ENCODE data around the gene UBE2E2. TPM values are rescaled to one million over a fixed set of nuclear protein-coding genes. Genes with fewer than 3 reads are reported as not detected.
"Not testable (repeated sequence)": the region's sequence is repeated elsewhere in the genome, so short reads cannot be mapped to it uniquely, and the experiment has no call there.

UBE2E2 gene
- total RNA-seq, 1 donor from 2014 or later = 54.2 TPM

DNA sequence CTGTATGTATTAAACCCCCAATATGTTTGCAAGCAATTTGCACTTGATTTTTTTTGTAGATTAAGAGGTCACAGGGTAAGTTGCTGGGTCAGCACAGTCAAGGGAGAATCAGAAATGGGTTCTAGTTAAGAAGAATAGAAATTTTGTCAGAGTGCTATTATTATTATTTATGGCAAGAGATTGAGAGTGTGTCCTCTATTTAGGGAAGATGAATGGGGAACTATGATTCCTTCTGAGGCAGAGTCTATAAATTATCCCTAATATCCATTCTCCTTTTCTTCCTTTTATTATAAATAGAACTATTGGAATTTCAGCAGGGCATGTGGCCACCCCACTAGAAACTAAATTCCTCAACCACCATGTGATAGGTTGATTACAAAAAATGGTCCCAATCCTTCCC lies 392.7 kb downstream of the UBE2E2 start:
- FAIRE-seq (no peak), DNase-seq (ENCODE audit: low spot score in 2 of 2) (no peak)

DNA sequence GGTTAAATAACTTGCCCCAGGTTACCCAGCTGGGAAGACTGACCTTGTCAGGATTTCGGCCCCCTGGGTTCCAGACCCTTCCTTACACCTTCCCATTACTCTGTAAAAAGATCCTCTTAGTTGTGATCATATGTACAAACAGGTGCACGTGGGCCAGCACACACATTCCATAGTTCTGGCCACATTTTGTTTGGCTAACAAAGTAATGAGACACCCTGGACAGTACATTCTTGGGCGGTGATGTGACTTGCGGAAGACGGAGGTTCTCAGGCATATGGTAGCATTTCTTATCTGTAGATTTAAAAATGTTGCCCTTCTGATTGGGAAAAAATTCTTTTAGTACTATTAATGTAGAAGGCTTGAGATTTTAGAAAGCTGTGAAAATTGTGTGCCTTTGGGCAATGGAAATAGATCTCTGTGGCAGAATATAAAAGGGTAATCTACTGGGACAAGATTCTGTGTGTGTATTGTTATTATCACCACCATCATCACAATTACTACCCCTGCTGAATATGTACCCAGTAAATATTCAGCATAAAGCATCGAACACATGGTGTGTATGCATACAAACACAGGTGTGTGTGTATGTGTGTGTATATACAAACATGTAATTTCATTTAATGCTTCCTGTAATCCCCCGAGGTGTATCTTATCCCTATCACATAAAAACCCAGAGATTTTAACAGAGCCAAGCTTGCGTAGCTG lies 397.2 kb downstream of the UBE2E2 start:
- FAIRE-seq (no peak), DNase-seq (ENCODE audit: low spot score in 2 of 2) (no peak)

DNA sequence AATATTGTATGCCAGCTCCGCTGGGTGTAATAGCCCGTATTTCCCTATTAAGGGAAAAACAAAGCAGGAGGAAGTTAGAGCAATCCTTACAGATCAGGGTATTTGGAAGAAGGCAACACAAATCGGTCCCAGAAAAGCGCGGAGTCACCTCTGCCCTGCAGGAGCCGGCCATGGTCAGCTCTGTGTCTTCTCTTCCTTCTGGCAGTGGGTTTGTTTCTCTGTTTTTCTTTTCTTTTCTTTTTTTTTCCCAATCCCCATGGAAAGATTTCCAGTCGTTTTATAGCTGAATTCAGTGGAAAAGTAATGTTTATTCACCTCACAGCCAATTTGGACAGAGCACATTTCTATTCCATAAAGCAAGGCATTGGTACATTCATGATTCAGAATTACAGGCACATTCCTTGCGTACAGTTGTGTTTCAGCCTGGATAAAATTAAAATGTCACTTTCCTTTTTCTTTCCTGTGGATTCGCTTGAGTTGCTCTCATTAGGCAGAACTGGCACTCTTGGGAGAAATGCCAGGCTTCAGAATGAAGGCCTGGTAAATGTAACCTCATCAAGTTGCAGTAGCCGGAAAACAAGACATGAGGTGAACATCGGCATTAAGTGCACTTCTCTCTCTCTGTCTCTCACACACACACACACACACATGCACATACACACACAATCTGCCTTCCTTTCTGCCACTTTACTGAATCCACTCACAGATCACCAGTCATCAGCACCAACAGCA lies 398.1 kb downstream of the UBE2E2 start:
- no peak for DNase-seq (ENCODE audit: low spot score in 2 of 2)
- FAIRE-seq = no peak

DNA sequence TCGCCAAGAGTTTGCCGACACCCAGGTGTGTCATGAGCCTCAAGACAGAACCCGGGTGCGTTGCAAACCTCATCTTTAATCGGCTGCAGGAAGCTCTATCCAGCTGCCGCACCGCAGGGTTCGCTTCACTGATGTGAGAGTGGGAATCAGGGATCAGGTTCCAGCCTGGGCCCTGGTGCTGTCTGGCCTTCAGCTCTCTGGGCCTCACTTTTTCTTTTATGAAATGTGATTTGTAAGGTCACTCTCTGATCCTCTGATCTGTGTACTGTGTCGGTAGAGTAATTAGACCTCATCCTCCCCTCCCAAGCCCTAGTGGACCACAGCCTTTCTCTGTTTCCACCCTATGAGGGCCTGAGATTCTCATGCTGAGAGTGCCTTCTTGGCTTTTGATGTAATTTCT lies 399.8 kb downstream of the UBE2E2 start:
- DNase-seq (ENCODE audit: low spot score in 2 of 2) = no peak
- no peak for FAIRE-seq

DNA sequence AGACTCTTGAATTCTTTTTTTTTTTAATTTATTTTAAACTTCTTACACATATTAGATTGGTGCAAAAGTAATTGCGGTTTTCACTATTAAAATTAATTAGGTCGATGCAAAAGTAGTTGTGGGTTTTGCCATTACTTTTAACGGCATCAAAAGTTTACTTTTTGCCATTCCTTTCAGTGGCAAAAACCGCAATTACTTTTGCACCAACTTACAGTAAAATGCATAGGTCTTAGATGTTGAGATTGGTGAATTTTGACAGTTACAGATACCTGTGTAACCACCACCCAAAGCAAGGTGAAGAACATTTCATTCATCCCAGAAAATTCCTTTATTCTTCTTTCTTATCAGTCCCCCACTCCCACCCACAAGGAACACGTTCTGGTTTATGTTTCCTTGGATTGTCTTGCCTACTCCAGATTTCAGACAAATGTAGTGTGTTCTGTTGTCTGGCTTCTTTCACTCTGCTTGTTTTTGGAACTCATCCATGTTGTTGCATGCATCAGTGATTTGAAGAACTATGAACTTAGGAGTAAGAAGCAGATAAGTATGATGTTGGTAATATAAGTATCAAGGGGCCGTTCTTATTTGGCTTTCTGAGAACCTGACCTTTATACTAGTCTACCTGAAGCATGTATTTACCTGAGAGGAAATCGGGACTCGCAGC lies 404.2 kb downstream of the UBE2E2 start:
- DNase-seq (ENCODE audit: low spot score in 2 of 2) (no peak), FAIRE-seq (no peak)

DNA sequence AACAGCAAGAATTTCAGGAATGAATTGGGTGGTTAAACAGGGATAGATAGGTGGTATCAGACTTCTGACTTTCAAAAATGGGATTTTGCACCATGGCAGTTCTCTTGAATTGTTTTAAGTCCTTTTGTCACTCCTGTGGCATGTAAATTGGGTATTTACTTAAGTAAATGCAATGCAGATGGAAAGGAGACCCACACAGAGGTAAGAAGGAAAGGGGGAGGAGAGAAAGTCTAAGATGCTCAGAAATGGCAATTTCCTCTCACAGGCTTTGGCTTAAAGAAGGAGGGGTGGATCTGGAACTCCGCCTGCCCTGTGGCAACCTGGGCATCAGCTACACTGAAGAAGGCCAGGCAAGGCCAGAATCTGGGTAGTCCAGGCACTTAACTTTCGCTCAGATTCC lies 405.5 kb downstream of the UBE2E2 start:
- FAIRE-seq = no peak
- no peak for DNase-seq (ENCODE audit: low spot score in 2 of 2)

DNA sequence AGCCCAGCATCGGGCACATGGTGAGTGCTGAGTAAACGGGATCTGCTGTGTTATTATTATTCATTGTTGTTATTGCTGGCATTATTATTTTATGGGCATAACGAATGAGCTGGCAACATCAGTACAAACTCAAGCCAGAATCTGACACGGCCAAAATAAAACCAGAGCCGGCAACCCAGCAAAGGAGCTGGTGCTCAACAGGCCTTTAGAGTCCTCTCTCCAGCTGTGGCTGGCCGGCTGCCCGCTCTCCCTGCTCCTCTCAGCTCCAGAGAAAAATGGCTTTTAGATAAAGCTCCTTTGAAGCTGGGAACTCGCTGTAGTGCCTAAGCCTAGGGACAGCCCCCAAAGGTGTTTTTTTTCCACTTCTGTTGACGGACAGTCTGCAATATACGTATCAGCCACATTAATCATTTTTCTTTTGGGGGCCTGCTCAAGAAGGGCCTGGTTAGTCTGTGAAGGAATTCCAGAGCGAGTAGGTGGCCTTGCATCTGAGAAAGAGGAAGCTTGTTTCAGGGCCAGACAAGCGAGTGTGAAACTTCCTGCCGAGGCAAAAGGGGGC lies 408.7 kb downstream of the UBE2E2 start:
- FAIRE-seq = no peak
- DNase-seq (ENCODE audit: low spot score in 2 of 2) = peak; percentile 6 to 22

DNA sequence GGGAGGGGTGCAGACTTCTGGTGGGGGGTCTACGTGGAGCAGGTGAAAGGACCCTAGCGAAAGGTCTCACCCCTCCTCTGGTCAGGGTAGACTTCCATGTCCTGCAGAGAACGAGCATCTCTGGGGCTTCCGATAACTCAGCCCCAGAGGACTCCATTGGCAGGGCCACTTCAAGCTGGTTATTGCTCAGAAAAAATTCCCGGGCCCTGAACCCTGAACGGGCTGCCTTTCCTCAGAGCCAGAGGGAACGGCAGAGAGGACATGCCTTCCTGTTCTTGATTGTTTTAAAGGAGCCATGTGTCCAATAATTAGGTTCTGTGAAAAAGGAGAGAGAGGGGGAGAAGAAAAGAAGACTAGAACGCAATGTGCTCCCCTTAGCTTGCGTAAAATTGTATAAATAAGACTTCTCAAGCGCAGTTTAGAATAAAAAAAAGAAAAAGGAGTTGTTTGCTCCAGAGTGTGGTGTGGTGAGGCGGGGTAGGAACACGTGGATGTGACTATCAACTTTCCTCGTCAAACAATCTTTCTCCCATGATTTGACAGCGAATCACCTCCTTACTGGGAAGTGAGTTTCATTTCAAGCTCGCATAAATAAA lies 409.3 kb downstream of the UBE2E2 start:
- no peak for FAIRE-seq
- DNase-seq (ENCODE audit: low spot score in 2 of 2) = no peak

DNA sequence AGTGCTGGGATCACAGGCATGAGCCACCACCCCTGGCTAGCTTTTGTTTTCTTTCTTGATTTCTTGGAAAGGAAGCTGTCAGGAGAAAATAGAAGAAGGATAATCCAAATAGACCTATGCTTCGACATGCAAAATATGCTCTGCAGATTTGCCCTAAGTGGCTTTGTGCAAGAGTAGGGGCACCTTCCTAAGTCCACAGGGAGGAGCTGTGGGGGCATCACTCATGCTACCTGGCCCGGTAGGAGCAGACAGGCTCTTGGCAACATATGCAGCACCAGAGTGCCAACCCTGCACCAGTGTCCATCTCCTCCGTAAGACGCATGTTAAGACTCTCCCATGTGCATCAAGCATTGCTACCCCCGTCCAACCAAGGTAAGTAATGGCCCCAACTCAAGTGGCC lies 411.9 kb downstream of the UBE2E2 start:
- DNase-seq (ENCODE audit: low spot score in 2 of 2) = no peak
- FAIRE-seq = no peak

DNA sequence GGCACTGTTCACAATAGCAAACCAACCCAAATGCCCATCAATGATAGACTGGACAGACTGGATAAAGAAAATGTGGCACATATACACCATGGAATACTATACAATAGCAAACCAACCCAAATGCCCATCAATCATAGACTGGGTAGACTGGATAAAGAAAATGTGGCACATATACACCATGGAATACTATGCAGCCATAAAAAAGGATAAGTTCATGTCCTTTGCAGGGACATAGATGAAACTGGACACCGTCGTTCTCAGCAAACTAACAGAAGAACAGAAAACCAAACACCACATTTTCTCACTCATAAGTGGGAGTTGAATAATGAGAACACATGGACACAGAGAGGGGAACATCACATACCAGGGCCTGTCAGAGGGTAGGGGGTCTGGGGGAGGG lies 415.3 kb downstream of the UBE2E2 start:
- not testable (repeated sequence) for FAIRE-seq

DNA sequence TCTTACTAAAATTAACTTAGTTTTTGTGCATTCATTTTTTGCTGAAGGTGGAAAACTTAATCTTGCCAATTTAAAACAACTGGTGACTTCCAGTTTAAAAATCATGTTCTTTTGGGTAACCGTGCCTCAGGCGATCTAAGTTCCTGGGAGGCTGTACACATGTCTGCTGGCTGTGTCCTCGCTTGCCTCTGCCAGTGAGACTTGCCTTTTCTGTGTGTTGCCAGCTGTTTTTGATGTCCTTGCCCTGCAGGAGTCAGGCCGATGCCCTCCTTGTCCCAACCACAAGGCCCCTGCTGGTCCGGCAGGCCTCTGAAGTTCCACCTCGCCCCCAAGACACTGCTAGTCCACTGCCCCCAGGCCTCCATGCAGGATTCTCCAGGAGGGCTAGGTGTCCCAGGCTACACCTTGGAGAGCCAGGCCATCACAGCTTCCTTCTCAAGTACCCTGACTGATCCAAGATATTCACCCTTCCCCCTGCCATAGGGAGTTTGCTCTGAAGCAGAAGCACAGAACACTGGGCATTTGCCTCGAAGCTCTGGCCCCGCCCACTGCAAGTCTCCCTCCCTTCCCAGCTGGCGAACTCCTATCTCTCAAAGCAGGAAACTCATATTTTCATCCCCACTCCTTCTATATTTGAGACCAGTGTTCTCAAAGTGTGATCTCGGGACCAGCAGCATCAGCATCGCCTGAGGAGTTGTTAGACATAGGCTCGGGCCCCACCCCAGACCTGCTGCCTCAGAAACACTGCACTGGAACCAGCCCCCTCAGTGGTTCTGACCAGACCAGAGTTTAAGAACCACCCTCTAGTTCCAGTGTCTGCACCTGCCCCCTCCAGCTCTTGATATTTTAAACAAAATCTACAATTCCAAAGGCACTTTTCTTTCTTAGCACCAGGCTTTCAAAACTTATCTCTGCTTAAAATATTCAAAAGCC lies 416.8 kb downstream of the UBE2E2 start:
- no peak for DNase-seq (ENCODE audit: low spot score in 2 of 2)
- no peak for FAIRE-seq

More for the DNA sequence above, 415.3 kb downstream of the UBE2E2 start:
- DNase-seq (ENCODE audit: low spot score in 2 of 2) = not testable (repeated sequence)

DNA sequence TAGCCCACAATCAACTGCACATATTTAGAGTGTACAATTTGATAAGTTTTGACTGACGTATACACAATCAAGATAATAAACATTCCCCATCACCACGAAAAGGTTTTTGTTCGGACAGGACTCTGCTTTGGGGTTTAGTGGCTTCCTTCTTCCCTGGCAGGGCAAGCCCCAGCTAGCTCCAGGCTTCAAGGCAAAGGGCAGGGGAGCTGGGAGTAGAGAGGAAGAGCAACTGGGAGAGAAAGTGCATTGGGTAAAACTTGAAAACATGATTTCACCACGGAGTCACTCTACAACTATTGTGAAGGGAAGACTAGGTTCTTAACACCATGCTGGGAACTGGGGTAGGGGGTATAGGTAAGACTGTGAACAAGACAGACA lies 417.5 kb downstream of the UBE2E2 start:
- DNase-seq (ENCODE audit: low spot score in 2 of 2) (no peak), FAIRE-seq (no peak)

DNA sequence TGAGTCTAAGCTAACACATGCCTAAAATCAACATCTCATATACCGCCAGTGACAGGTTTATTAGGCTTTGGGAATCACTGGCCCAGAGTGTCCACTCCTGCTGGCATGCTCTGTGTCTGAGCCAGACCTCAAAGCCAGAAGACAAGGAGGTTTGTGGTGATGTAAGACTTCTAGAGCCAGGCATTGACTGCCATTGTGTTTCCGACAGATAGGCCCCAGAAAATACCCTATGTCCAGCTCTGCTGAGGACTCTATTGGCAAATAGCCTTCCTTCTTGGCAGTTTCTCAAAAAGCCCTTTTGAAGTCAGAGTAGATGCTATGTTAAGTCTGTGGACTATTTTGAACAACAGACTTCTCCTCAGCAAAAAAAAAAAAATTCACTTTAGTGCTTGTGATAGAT lies 420.7 kb downstream of the UBE2E2 start:
- no peak for FAIRE-seq
- DNase-seq (ENCODE audit: low spot score in 2 of 2) = no peak

DNA sequence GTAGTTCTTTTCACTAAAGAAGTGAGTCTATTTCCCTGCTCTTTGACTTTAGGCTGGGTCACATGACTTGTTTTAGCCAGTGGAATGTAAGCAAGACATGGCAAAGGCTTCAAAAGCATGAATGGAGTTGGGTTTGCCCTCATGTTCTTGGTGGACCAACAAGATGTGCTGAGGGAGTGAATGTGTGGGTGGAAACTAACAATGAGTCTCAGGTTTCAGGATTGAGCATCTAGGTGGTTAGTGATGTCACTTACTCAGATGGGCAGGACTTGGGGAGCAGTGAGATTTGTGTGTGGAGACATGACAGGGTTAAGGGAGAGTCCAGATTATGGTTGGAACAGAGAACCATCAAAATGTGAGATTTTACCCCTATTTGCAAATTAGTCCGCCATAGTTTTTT lies 421.2 kb downstream of the UBE2E2 start:
- DNase-seq (ENCODE audit: low spot score in 2 of 2) (no peak), FAIRE-seq (no peak)

DNA sequence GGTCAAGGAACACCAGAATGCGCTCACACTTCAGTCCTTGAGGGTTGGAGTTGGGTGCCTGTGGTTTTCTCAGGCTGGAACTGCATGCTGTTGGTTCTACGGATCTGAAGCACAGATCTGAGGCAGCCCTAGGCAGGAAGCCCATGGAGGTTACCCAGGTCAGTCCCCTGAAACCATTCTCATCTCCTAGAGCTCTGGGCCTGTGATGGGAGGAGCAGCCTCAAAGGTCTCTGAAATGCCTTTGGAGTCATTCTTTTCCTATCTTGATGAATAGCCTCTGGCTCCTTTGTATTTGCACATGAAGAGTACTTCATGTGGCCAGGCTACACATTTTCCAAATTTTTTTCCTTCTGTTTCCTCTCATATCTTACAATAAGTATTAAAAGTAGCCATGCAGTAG lies 423.3 kb downstream of the UBE2E2 start:
- DNase-seq (ENCODE audit: low spot score in 2 of 2) = no peak
- no peak for FAIRE-seq

DNA sequence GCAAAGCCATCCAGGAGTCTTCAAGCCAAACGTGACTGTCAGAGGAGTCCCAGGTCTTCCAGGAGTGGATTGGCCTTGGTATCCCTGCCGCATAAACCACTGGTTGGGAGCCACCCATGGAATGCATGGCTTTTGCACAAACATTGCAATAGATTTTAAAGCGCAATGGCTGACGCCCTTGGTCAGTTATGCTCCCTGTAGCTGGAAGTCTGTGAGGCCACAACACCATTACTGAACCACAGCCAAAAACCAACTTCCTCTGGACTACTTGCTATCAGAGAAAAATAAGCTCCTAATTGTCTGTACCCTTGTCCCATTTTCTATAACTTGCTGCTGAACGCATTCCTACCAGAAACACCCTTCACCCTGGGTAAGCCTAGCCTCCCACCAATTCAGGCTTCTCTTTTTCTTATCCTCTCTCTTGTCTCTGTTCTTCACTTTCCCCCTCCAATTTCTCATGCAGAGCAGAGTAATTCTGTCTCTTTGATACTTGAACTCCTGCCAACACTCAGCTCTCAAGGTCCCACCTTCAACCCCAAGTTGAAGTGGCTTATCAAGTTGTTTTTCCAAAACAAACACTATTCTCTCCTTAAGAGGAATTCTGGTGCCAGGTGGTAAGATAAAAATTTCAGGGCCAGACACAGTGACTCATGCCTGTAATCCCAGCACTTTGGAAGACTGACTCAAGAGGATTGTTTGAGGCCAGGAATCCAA lies 426.2 kb downstream of the UBE2E2 start:
- FAIRE-seq (no peak), DNase-seq (ENCODE audit: low spot score in 2 of 2) (no peak)

DNA sequence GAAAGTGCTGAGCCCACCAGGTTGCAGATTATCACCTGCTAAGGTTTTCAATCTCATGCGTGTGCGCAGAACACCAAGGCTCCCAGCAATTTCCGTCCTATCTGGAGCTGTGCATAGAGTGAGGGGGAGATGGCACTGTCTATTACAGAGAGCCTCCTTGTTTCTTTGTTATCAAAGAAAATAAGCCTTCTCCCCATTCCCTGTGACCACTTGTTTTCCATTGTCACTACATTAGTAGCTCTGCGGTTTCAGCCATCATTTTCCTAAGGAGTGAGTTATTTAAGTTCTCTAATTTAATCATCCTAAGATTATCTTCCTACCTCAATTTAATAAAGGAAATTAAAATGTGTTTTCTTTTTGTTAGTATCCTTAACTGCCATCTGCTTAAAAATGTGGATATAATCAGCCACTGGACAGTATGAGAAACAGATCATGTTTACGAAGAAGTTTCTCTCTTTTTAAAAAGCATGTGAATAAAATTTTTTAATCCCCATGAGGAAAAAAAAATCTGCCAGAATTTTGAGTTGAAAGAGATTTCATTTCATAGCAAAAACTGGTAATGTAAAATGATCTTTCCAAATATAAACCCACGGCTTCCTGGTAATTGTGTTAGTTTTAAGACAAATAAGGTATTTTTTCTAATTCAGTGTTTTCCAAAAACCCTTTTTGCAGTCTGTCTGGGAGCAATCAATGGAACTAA lies 430.3 kb downstream of the UBE2E2 start:
- FAIRE-seq (peak; percentile 45), DNase-seq (ENCODE audit: low spot score in 2 of 2) (no peak)

DNA sequence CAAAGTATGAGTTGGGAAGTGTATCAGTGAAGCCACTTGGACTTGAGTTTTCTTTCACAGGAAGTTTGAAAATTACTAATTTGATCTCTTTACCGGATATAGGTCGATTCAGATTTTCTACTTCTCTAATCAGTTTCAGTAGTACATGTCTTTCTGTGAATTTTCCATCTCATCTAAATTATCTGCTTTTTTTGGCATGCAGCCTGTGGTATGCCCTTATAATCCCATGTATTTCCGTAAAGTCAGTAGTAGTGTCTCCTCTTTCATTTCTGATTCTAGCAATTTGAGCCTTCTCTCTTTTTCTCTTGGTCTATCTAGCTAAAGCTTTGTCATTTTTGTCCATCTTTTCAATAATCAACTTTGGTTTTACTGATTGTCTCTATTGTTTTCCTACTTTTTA lies 434.2 kb downstream of the UBE2E2 start:
- no peak for DNase-seq (ENCODE audit: low spot score in 2 of 2)
- no peak for FAIRE-seq

All from frontal cortex (tissue), 4 donors.